GM12878 (cell line): Measurements from ENCODE around the gene CLNK. TPM values are rescaled to one million over a fixed set of nuclear protein-coding genes. Genes with fewer than 3 reads are reported as not detected.

ENCODE experiments used
- ASH2L ChIP-seq: fragments of 300-600, 200-600 bp; sonication (generic); IDR thresholded peaks from 2 replicates; pipeline ENCODE4 v1.6.1; 2017; ENCODE audit warnings: low read depth, mild to moderate bottlenecking, borderline replicate concordance
- BMI1 ChIP-seq: fragments of 450-650 bp; IDR thresholded peaks from 2 replicates; pipeline ENCODE4 v1.6.1; 2016; ENCODE audit warnings: mild to moderate bottlenecking, moderate library complexity, borderline replicate concordance
- CBFB ChIP-seq: IDR thresholded peaks from 2 replicates; pipeline ENCODE4 v1.6.1; 2016; ENCODE audit warnings: antibody characterized with exemption, low read depth
- EP300 ChIP-seq, 2 experiments: fragments of 150-350 bp in 1 of 2; IDR thresholded peaks; 2 replicates each; pipeline ENCODE4 v1.6.1; 2011 to 2012; ENCODE audit warnings: low read depth in 2 of 2, low read length in 2 of 2, borderline replicate concordance in 1 of 2, improper control_type of control experiment in 1 of 2, inconsistent platforms in 1 of 2; ENCODE audit not compliant: control insufficient read depth in 1 of 2
- IKZF1 ChIP-seq: fragments of 450-650 bp; conservative IDR thresholded peaks from 2 replicates; pipeline ENCODE4 v1.6.1; 2017; ENCODE audit warnings: antibody characterized with exemption, mild to moderate bottlenecking
- MEF2B ChIP-seq: fragments of 450-650 bp; IDR thresholded peaks from 2 replicates; pipeline ENCODE4 v1.6.1; 2018; ENCODE audit warnings: mild to moderate bottlenecking, moderate library complexity; ENCODE audit not compliant: partially characterized antibody, poor library complexity, severe bottlenecking
- NFIC ChIP-seq: IDR thresholded peaks from 2 replicates; pipeline ENCODE4 v1.6.1; 2012; ENCODE audit warnings: low read depth, mild to moderate bottlenecking, inconsistent platforms, low read length, moderate library complexity
- ZNF592 ChIP-seq: fragments of 450-650 bp; IDR thresholded peaks from 2 replicates; pipeline ENCODE4 v1.6.1; 2017; ENCODE audit warnings: mild to moderate bottlenecking, moderate library complexity
- polyA plus RNA-seq, 11 experiments: library from polyadenylated mRNA; depleted of rRNA in 4 of 11; unstranded in 6 of 11; stranded (reverse) in 5 of 11; fragments of >200 nt; fragmentation: Nextera tagmentation in 4 of 11; fragmentation: Illumina TruSeq in 1 of 11; extraction: Ambion mirVana in 4 of 11; extraction: Trizol in 1 of 11; gene quantifications; 1 replicate in 1 of 11; 2 replicates in 10 of 11; pipeline versions ENCODE4 v1.2.1 to v1.2.3, GENCODE V29; 2011 to 2016; ENCODE audit warnings: inconsistent platforms in 2 of 11, missing spikeins in 2 of 11, low read depth in 1 of 11
- total RNA-seq, 4 experiments: library from RNA; depleted of rRNA in 3 of 4; stranded (reverse); fragments of >200 nt in 3 of 4; fragmentation: Illumina TruSeq in 1 of 4; extraction: Trizol in 1 of 4; gene quantifications; 2 replicates each; pipeline versions ENCODE4 v1.2.1 to v1.2.3, GENCODE V29; 2013 to 2021
- TF ChIP-seq, protein P1 (sequence below): IDR thresholded peaks from 2 replicates; pipeline ENCODE4 v1.6.1; 2012; ENCODE audit warnings: low read length, inconsistent platforms
- TF ChIP-seq, protein P2 (sequence below): fragments of 450-650 bp; formaldehyde crosslinking; IDR thresholded peaks from 2 replicates; pipeline ENCODE4 v1.5.0; 2022; ENCODE audit warnings: mild to moderate bottlenecking, missing genetic modification characterization

CLNK gene
- total and polyA plus RNA-seq, 10 of the 15 experiments (the other 5 are each of a cell fraction or from before 2014, with no cell fraction given) = 2.1 to 14.3 (median 2.7) TPM

DNA sequence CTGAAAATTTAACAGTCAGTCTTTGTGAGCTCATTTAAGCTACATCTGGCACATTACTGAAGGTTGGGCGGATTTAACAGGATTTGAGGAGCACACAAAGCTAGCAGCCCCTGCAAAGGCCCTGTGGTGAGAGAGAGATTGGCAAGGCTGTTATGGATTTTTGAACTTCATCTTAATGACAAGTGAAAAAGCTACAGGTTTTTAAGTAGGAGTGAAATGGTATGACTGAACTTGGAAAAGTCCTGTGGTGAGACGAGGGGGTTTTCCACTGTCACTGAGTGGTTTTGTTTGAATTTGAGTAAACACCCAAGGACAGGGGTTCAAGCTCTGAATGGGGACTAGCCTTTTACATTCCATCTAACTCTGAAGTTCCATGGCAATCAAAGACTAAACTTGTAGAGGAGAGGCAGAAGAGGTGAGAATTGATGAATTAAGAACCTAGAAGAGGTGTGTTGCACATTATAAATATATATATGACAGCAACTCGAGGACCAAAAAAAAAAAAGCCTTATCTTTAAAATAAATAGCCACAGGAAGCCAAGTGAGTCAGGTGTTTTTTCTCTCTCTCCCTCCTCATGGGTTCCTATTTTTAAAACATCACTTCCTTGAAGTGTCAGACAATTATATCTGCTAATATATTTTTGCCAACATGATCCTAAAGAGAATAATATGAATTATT, 47.8 kb upstream of the CLNK start (continued):
- TF ChIP-seq BMI1 (no peak), NFIC (peak; percentile 92), IKZF1 (peak; percentile 67), EP300 (IDR thresholded peaks at IDR 0.05; ENCODE audit: borderline replicate concordance in 1 of 2, control insufficient read depth in 1 of 2, low read depth in 2 of 2, low read length in 2 of 2) (peak; percentile 73 to 75; a peak in 3 of 4 replicates), ASH2L (no peak), MEF2B (peak; percentile 24), ZNF592 (no peak), CBFB (peak; percentile 84; the same call in 1 of the 2 replicates)
- TF ChIP-seq, protein P1, sequence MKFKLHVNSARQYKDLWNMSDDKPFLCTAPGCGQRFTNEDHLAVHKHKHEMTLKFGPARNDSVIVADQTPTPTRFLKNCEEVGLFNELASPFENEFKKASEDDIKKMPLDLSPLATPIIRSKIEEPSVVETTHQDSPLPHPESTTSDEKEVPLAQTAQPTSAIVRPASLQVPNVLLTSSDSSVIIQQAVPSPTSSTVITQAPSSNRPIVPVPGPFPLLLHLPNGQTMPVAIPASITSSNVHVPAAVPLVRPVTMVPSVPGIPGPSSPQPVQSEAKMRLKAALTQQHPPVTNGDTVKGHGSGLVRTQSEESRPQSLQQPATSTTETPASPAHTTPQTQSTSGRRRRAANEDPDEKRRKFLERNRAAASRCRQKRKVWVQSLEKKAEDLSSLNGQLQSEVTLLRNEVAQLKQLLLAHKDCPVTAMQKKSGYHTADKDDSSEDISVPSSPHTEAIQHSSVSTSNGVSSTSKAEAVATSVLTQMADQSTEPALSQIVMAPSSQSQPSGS = peak; percentile 75
- TF ChIP-seq, protein P2, sequence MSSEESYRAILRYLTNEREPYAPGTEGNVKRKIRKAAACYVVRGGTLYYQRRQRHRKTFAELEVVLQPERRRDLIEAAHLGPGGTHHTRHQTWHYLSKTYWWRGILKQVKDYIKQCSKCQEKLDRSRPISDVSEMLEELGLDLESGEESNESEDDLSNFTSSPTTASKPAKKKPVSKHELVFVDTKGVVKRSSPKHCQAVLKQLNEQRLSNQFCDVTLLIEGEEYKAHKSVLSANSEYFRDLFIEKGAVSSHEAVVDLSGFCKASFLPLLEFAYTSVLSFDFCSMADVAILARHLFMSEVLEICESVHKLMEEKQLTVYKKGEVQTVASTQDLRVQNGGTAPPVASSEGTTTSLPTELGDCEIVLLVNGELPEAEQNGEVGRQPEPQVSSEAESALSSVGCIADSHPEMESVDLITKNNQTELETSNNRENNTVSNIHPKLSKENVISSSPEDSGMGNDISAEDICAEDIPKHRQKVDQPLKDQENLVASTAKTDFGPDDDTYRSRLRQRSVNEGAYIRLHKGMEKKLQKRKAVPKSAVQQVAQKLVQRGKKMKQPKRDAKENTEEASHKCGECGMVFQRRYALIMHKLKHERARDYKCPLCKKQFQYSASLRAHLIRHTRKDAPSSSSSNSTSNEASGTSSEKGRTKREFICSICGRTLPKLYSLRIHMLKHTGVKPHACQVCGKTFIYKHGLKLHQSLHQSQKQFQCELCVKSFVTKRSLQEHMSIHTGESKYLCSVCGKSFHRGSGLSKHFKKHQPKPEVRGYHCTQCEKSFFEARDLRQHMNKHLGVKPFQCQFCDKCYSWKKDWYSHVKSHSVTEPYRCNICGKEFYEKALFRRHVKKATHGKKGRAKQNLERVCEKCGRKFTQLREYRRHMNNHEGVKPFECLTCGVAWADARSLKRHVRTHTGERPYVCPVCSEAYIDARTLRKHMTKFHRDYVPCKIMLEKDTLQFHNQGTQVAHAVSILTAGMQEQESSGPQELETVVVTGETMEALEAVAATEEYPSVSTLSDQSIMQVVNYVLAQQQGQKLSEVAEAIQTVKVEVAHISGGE (CRISPR knock-in tag) = no peak
